ENCODE measurements around the gene SLC10A3. TPM values are rescaled to one million over a fixed set of nuclear protein-coding genes. Genes with fewer than 3 reads are reported as not detected.

SLC10A3 gene
- total and polyA plus RNA-seq, 5 experiments from 2014 or later = 18.2 to 42.3 (median 30.5) TPM

- ATAC-seq (no peak), DNase-seq (no peak)
- H3K4me3 Mint-ChIP-seq = no peak overlapping the region
- POLR2A ChIA-PET = interaction anchor here (1.0 kb wide), 1 partner anchor 9 kb away, joined by 3 read pairs; no protein-coding TSS in a partner anchor
- no peaks in the 10 kb centered on the region for H3K27me3 Mint-ChIP-seq
- no peak overlapping the region for H3K27ac Mint-ChIP-seq
- H3K4me1 Mint-ChIP-seq = peaks cover 0 to 1% (median 0%) of the 10 kb centered on the region in 4 donors
- H3K9me3 Mint-ChIP-seq = peaks cover 0 to 3% (median 0%) of the 10 kb centered on the region in 9 donors
- H3K36me3 Mint-ChIP-seq = peaks cover 0 to 28% (median 0%) of the 10 kb centered on the region in 3 donors
These were observed 21.3 kb downstream of the SLC10A3 start for GRCh38 chrX:154469114-154469513.

- no peak overlapping the region for H3K27ac Mint-ChIP-seq
- H3K27me3 Mint-ChIP-seq = no peaks in the 10 kb centered on the region
- no peaks in the 10 kb centered on the region for H3K4me1 Mint-ChIP-seq
- peaks cover 0 to 24% (median 0%) of the 10 kb centered on the region in 3 donors for H3K36me3 Mint-ChIP-seq
- ATAC-seq = no peak
- no peak overlapping the region for H3K4me3 Mint-ChIP-seq
- POLR2A ChIA-PET = interaction anchor here (1.0 kb wide), 1 partner anchor 10 kb away, joined by 3 read pairs; no protein-coding TSS in a partner anchor
- no peak for DNase-seq
- peaks cover 0 to 3% (median 0%) of the 10 kb centered on the region in 9 donors for H3K9me3 Mint-ChIP-seq
These were observed 22.2 kb downstream of the SLC10A3 start for GRCh38 chrX:154468217-154468616.

GRCh38 chrX:154467556-154467955, 22.9 kb downstream of the SLC10A3 start:
- peaks cover 0 to 4% (median 0%) of the 10 kb centered on the region in 4 donors for H3K4me1 Mint-ChIP-seq
- ATAC-seq (no peak), DNase-seq (no peak)
- peaks cover 0 to 24% (median 0%) of the 10 kb centered on the region in 3 donors for H3K36me3 Mint-ChIP-seq
- no peak overlapping the region for H3K27ac Mint-ChIP-seq
- H3K27me3 Mint-ChIP-seq = no peaks in the 10 kb centered on the region
- H3K9me3 Mint-ChIP-seq = no peaks in the 10 kb centered on the region
- no peak overlapping the region for H3K4me3 Mint-ChIP-seq
- POLR2A ChIA-PET = no interaction called here

- peaks cover 0 to 21% (median 0%) of the 10 kb centered on the region in 3 donors for H3K36me3 Mint-ChIP-seq
- no peaks in the 10 kb centered on the region for H3K9me3 Mint-ChIP-seq
- no peak overlapping the region for H3K4me3 Mint-ChIP-seq
- DNase-seq (peak in 1 of 10 donors; percentile 19), ATAC-seq (no peak)
- no peak overlapping the region for H3K27ac Mint-ChIP-seq
- no peaks in the 10 kb centered on the region for H3K27me3 Mint-ChIP-seq
- H3K4me1 Mint-ChIP-seq = peaks cover 0 to 4% (median under 1%) of the 10 kb centered on the region in 4 donors
- POLR2A ChIA-PET = no interaction called here
These were observed 23.5 kb downstream of the SLC10A3 start for GRCh38 chrX:154466907-154467306.

- POLR2A ChIA-PET = interaction anchor here (0.6 kb wide), 1 partner anchor 20 kb away, joined by 3 read pairs; no protein-coding TSS in a partner anchor
- H3K36me3 Mint-ChIP-seq = peaks cover 0 to 23% (median 0%) of the 10 kb centered on the region in 3 donors
- no peaks in the 10 kb centered on the region for H3K9me3 Mint-ChIP-seq
- no peak overlapping the region for H3K27ac Mint-ChIP-seq
- peak in 1 of 10 donors; percentile 45 for DNase-seq
- ATAC-seq = no peak
- H3K4me3 Mint-ChIP-seq = no peak overlapping the region
- H3K27me3 Mint-ChIP-seq = no peaks in the 10 kb centered on the region
- peaks cover 1 to 9% (median 5%) of the 10 kb centered on the region in 4 donors for H3K4me1 Mint-ChIP-seq
These were observed 24.4 kb downstream of the SLC10A3 start for GRCh38 chrX:154466036-154466435.

GRCh38 chrX:154465601-154466000, 24.8 kb downstream of the SLC10A3 start:
- DNase-seq (no peak), ATAC-seq (no peak)
- Mint-ChIP-seq H3K27ac (no peak overlapping the region), H3K27me3 (no peaks in the 10 kb centered on the region), H3K4me3 (no peak overlapping the region), H3K36me3 (peaks cover 0 to 19% (median 0%) of the 10 kb centered on the region in 3 donors), H3K4me1 (peaks cover 1 to 11% (median 5%) of the 10 kb centered on the region in 4 donors), H3K9me3 (no peaks in the 10 kb centered on the region)
- POLR2A ChIA-PET = interaction anchor here (0.6 to 1.0 kb wide), 2 partner anchors 20 to 66 kb away, joined by 3 read pairs; no protein-coding TSS in a partner anchor

- no peak overlapping the region for H3K27ac Mint-ChIP-seq
- H3K4me3 Mint-ChIP-seq = peak overlapping the region in 1 of 10 donors; percentile 41
- peaks cover 3 to 16% (median 8%) of the 10 kb centered on the region in 4 donors for H3K4me1 Mint-ChIP-seq
- peak in 1 of 10 donors; percentile 13 for DNase-seq
- H3K36me3 Mint-ChIP-seq = peaks cover 0 to 17% (median 0%) of the 10 kb centered on the region in 3 donors
- H3K27me3 Mint-ChIP-seq = no peaks in the 10 kb centered on the region
- POLR2A ChIA-PET = interaction anchor here (1.0 kb wide), 1 partner anchor 66 kb away, joined by 3 read pairs; no protein-coding TSS in a partner anchor
- no peak for ATAC-seq
- H3K9me3 Mint-ChIP-seq = no peaks in the 10 kb centered on the region
These were observed 25.5 kb downstream of the SLC10A3 start for GRCh38 chrX:154464806-154465365.

GRCh38 chrX:154463611-154464220, 26.7 kb downstream of the SLC10A3 start:
- no peak for ATAC-seq
- Mint-ChIP-seq H3K27me3 (no peaks in the 10 kb centered on the region), H3K4me1 (peaks cover 4 to 21% (median 13%) of the 10 kb centered on the region in 4 donors), H3K36me3 (peaks cover 0 to 10% (median 0%) of the 10 kb centered on the region in 3 donors), H3K9me3 (peaks cover 0 to 1% (median 0%) of the 10 kb centered on the region in 9 donors), H3K4me3 (no peak overlapping the region), H3K27ac (no peak overlapping the region)
- POLR2A ChIA-PET = interaction anchor here (0.8 kb wide), 1 partner anchor 34 kb away, joined by 3 read pairs; no protein-coding TSS in a partner anchor
- DNase-seq = peak in 1 of 10 donors; percentile 36

GRCh38 chrX:154462396-154462795, 28.0 kb downstream of the SLC10A3 start:
- peaks cover 0 to 1% (median 0%) of the 10 kb centered on the region in 9 donors for H3K9me3 Mint-ChIP-seq
- H3K27ac Mint-ChIP-seq = no peak overlapping the region
- H3K27me3 Mint-ChIP-seq = no peaks in the 10 kb centered on the region
- DNase-seq (peak in 1 of 10 donors; percentile 30), ATAC-seq (no peak)
- peaks cover 6 to 23% (median 15%) of the 10 kb centered on the region in 4 donors for H3K4me1 Mint-ChIP-seq
- no peak overlapping the region for H3K4me3 Mint-ChIP-seq
- H3K36me3 Mint-ChIP-seq = peaks cover 0 to 10% (median 0%) of the 10 kb centered on the region in 3 donors
- POLR2A ChIA-PET = no interaction called here

GRCh38 chrX:154460326-154460725, 30.1 kb downstream of the SLC10A3 start:
- Mint-ChIP-seq H3K4me1 (peaks cover 8 to 28% (median 19%) of the 10 kb centered on the region in 4 donors), H3K27ac (peak overlapping the region in 2 of 10 donors; percentile 7 to 18), H3K36me3 (peaks cover 0 to 8% (median 0%) of the 10 kb centered on the region in 3 donors), H3K9me3 (peaks cover 0 to 3% (median 0%) of the 10 kb centered on the region in 9 donors), H3K4me3 (peak overlapping the region in 5 of 10 donors; percentile 10 to 74 (median 37)), H3K27me3 (no peaks in the 10 kb centered on the region)
- DNase-seq (peak in 1 of 10 donors; percentile 27), ATAC-seq (no peak)
- POLR2A ChIA-PET = interaction anchor here (0.9 kb wide), 1 partner anchor 26 kb away, joined by 3 read pairs; no protein-coding TSS in a partner anchor

- POLR2A ChIA-PET = interaction anchor here (0.9 to 3.1 kb wide), 6 partner anchors 18 to 61 kb away, joined by 3 to 14 read pairs (median 10); partner anchors contain the start of genes FAM3A, RPL10 and SLC10A3
- peaks cover 0 to 3% (median 0%) of the 10 kb centered on the region in 9 donors for H3K9me3 Mint-ChIP-seq
- peak overlapping the region in 2 of 10 donors; percentile 34 to 61 for H3K27ac Mint-ChIP-seq
- H3K36me3 Mint-ChIP-seq = peaks cover 0 to 8% (median 0%) of the 10 kb centered on the region in 3 donors
- H3K4me1 Mint-ChIP-seq = peaks cover 8 to 28% (median 19%) of the 10 kb centered on the region in 4 donors
- H3K27me3 Mint-ChIP-seq = no peaks in the 10 kb centered on the region
- ATAC-seq (no peak), DNase-seq (peak in 1 of 10 donors; percentile 31)
- peak overlapping the region in 7 of 10 donors; percentile 36 to 86 (median 74) for H3K4me3 Mint-ChIP-seq
These were observed 30.6 kb downstream of the SLC10A3 start for GRCh38 chrX:154459832-154460231.

- Mint-ChIP-seq H3K4me3 (peak overlapping the region; percentile 74 to 87 (median 82)), H3K27ac (peak overlapping the region in 7 of 10 donors; percentile 34 to 86 (median 60)), H3K4me1 (peaks cover 8 to 28% (median 19%) of the 10 kb centered on the region in 4 donors), H3K27me3 (no peaks in the 10 kb centered on the region), H3K9me3 (peaks cover 0 to 3% (median 0%) of the 10 kb centered on the region in 9 donors), H3K36me3 (peaks cover 0 to 8% (median 0%) of the 10 kb centered on the region in 3 donors)
- DNase-seq (peak in 1 of 10 donors; percentile 15), ATAC-seq (peak; percentile 36 to 43)
- POLR2A ChIA-PET = interaction anchor here (0.6 to 3.1 kb wide), 13 partner anchors 12 to 60 kb away, joined by 3 to 14 read pairs (median 7); partner anchors contain the start of genes FAM3A, FAM50A, RPL10 and SLC10A3
These were observed 31.3 kb downstream of the SLC10A3 start for GRCh38 chrX:154458954-154459778.

Data from naive thymus-derived CD8-positive, alpha-beta T cell (primary cell).